HEK293T (cell line): ENCODE results near the gene BCAS1.

Experiments
- BHLHE40 ChIP-seq: fragments of 450-650 bp; IDR thresholded peaks from 2 replicates; pipeline ENCODE4 v1.6.1; 2016; ENCODE audit warnings: mild to moderate bottlenecking, moderate library complexity, borderline replicate concordance
- CTBP1 ChIP-seq: fragments of 450-650 bp; IDR thresholded peaks from 2 replicates; pipeline ENCODE4 v1.6.1; 2016; ENCODE audit warnings: borderline replicate concordance
- ELF4 ChIP-seq: fragments of 450-650 bp; IDR thresholded peaks from 2 replicates; pipeline ENCODE4 v1.6.1; 2017; ENCODE audit warnings: antibody characterized with exemption
- FOXA1 ChIP-seq: fragments of 450-650 bp; IDR thresholded peaks from 2 replicates; pipeline ENCODE4 v1.6.1; 2016; ENCODE audit warnings: mild to moderate bottlenecking
- FOXM1 ChIP-seq: fragments of 450-650 bp; IDR thresholded peaks from 2 replicates; pipeline ENCODE4 v1.6.1; 2017; ENCODE audit warnings: mild to moderate bottlenecking, borderline replicate concordance
- HDGF ChIP-seq: fragments of 450-650 bp; IDR thresholded peaks from 2 replicates; pipeline ENCODE4 v1.6.1; 2017; ENCODE audit warnings: antibody characterized with exemption, borderline replicate concordance
- NFRKB ChIP-seq: fragments of 450-650 bp; IDR thresholded peaks from 2 replicates; pipeline ENCODE4 v1.6.1; 2016; ENCODE audit warnings: mild to moderate bottlenecking, moderate library complexity
- PKNOX1 ChIP-seq: fragments of 450-650 bp; IDR thresholded peaks from 2 replicates; pipeline ENCODE4 v1.6.1; 2016
- TARDBP ChIP-seq: fragments of 450-650 bp; IDR thresholded peaks from 2 replicates; pipeline ENCODE4 v1.6.1; 2016
- ZNF384 ChIP-seq: fragments of 450-650 bp; IDR thresholded peaks from 2 replicates; pipeline ENCODE4 v1.6.1; 2016

GRCh38 chr20:54085425-54085824 is 15.0 kb upstream of the BCAS1 start:
- TF ChIP-seq PKNOX1: no peak
- TF ChIP-seq FOXM1: no peak
- TF ChIP-seq NFRKB: no peak
- no peak for TF ChIP-seq ZNF384
- TF ChIP-seq ELF4: no peak
- TF ChIP-seq TARDBP: no peak
- no peak for TF ChIP-seq CTBP1
- TF ChIP-seq FOXA1: no peak
- no peak for TF ChIP-seq HDGF
- TF ChIP-seq BHLHE40: no peak
